HepG2 (cell line): ENCODE results near the gene MRPL38. TPM values are rescaled to one million over a fixed set of nuclear protein-coding genes. Genes with fewer than 3 reads are reported as not detected.

ENCODE experiments used
- FOXK1 ChIP-seq: sonication (generic); formaldehyde crosslinking; IDR thresholded peaks from 2 replicates; pipeline ENCODE4 v1.4.0; 2020; ENCODE audit warnings: low read depth, missing genetic modification reagents, borderline replicate concordance
- KDM1A ChIP-seq: IDR thresholded peaks from 2 replicates; pipeline ENCODE4 v1.6.1; 2016; ENCODE audit warnings: missing compliant biosample characterization
- MIER3 ChIP-seq: IDR thresholded peaks from 2 replicates; pipeline ENCODE4 v1.6.1; 2016; ENCODE audit warnings: missing compliant biosample characterization, borderline replicate concordance
- NCOA2 ChIP-seq: sonication (generic); formaldehyde crosslinking; IDR thresholded peaks from 2 replicates; pipeline ENCODE4 v1.8.0; 2022; ENCODE audit warnings: inconsistent platforms
- NFRKB ChIP-seq: fragments of 450-650 bp; IDR thresholded peaks from 2 replicates; pipeline ENCODE4 v1.6.1; 2017
- SP1 ChIP-seq, 2 experiments: fragments of 450-650 bp in 1 of 2; sonication (generic) in 1 of 2; formaldehyde crosslinking in 1 of 2; IDR thresholded peaks; 2 replicates each; pipeline versions ENCODE4 v1.4.0 to v1.6.1; 2016 to 2020; ENCODE audit warnings: missing genetic modification reagents in 1 of 2
- SRSF9 ChIP-seq: fragments of 200-400 bp; formaldehyde crosslinking; IDR thresholded peaks from 2 replicates; pipeline ENCODE4 v1.6.1; 2018; ENCODE audit warnings: borderline replicate concordance, mild to moderate bottlenecking, low read depth, low read length; ENCODE audit not compliant: insufficient read depth, poor library complexity, severe bottlenecking
- ZIK1 ChIP-seq: sonication (generic); formaldehyde crosslinking; IDR thresholded peaks from 2 replicates; pipeline ENCODE4 v1.5.0; 2020; ENCODE audit warnings: mild to moderate bottlenecking, low read depth, missing genetic modification reagents, borderline replicate concordance
- ZNF235 ChIP-seq: sonication (generic); formaldehyde crosslinking; IDR thresholded peaks from 2 replicates; pipeline ENCODE4 v1.8.1; 2023; ENCODE audit warnings: mild to moderate bottlenecking, missing genetic modification reagents, borderline replicate concordance
- ZNF251 ChIP-seq: sonication (generic); formaldehyde crosslinking; IDR thresholded peaks from 2 replicates; pipeline ENCODE4 v1.9.0; 2021; ENCODE audit warnings: mild to moderate bottlenecking, missing genetic modification reagents
- ZNF790 ChIP-seq: sonication (generic); formaldehyde crosslinking; IDR thresholded peaks from 2 replicates; pipeline ENCODE4 v1.8.0; 2022; ENCODE audit warnings: missing genetic modification reagents, mild to moderate bottlenecking, borderline replicate concordance
- ZNF879 ChIP-seq: sonication (generic); formaldehyde crosslinking; IDR thresholded peaks from 2 replicates; pipeline ENCODE4 v1.8.1; 2023; ENCODE audit warnings: missing genetic modification reagents
- polyA plus RNA-seq, 8 experiments: library from polyadenylated mRNA; depleted of rRNA in 3 of 8; stranded (reverse) in 7 of 8; unstranded in 1 of 8; fragments of >200 nt; fragmentation: Illumina TruSeq in 4 of 8; extraction: Trizol in 4 of 8; gene quantifications; 2 replicates each; pipeline versions ENCODE4 v1.2.1 to v1.2.3, GENCODE V29; 2011 to 2016; ENCODE audit warnings: low read depth in 4 of 8, missing spikeins in 1 of 8, mixed read lengths in 1 of 8; ENCODE audit not compliant: insufficient read depth in 1 of 8
- total RNA-seq, 5 experiments: library from RNA; depleted of rRNA; stranded (reverse); fragments of >200 nt; fragmentation: Illumina TruSeq; extraction: Trizol; gene quantifications; 2 replicates each; pipeline ENCODE4 v1.2.3, GENCODE V29; 2016; ENCODE audit warnings: low read depth in 1 of 5
- TF ChIP-seq, protein P1 (sequence below): sonication (generic); formaldehyde crosslinking; IDR thresholded peaks from 2 replicates; pipeline ENCODE4 v1.4.0; 2020; ENCODE audit warnings: missing genetic modification reagents
- TF ChIP-seq, protein P2 (sequence below): sonication (generic); formaldehyde crosslinking; IDR thresholded peaks from 2 replicates; pipeline ENCODE4 v1.5.1; 2020; ENCODE audit warnings: mild to moderate bottlenecking, missing genetic modification reagents, moderate library complexity
- TF ChIP-seq, protein P3 (sequence below): sonication (generic); formaldehyde crosslinking; IDR thresholded peaks from 2 replicates; pipeline ENCODE4 v1.4.0; 2020; ENCODE audit warnings: missing genetic modification reagents, borderline replicate concordance
- TF ChIP-seq, protein P4 (sequence below): sonication (generic); formaldehyde crosslinking; IDR thresholded peaks from 2 replicates; pipeline ENCODE4 v1.4.0; 2020; ENCODE audit warnings: mild to moderate bottlenecking, missing genetic modification reagents
- TF ChIP-seq, protein P5 (sequence below): sonication (generic); formaldehyde crosslinking; IDR thresholded peaks from 2 replicates; pipeline ENCODE4 v1.4.0; 2020; ENCODE audit warnings: missing genetic modification reagents, mild to moderate bottlenecking, borderline replicate concordance

Gene MRPL38
- total and polyA plus RNA-seq, 2 of the 13 experiments (the other 11 are each of a cell fraction or from before 2014, with no cell fraction given): 83.7 to 125 TPM

DNA sequence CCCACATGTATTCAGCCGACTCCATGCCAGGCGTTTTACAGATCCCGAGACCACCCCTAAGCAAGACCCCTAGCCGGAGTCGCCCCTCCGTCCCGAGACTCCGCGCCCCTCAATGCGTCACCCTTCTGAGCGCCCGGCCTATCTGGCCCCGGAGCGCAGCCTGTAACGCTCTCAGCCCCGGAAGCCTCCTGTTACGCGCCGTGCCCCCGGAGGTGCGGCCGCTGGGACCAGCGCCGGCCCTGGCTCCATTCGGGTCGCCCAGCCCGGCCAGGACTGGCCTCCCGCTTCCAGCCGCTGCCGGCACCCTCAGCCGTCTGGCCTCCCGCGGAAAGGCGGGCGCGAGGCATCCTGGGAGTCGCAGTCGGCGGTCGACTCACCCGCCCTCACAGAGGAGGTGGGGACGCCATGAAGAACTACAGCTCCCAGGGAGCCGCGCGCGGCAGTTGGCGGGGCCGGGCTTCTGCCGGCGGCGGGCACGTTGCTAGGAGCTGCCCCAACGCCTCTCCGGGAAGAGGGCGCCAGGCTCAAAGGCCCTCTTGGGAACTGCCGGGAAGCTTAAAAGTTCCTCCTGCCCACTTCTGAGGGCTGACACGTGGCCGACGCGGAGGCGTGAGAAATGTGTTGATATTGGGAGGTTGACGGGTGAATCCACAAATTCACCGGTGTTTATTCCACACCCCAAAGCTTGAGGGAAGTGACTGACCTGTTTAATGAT, 36.2 kb upstream of the MRPL38 start, which contains the start of gene FBF1 (continued):
- TF ChIP-seq SP1 (IDR thresholded peaks at IDR 0.05): no peak
- peak; percentile 58 for TF ChIP-seq SP1 (CRISPR knock-in tag; IDR thresholded peaks at IDR 0.05)
- no peak for TF ChIP-seq SRSF9
- peak; percentile 86 for TF ChIP-seq FOXK1 (CRISPR knock-in tag)
- TF ChIP-seq, protein P1, sequence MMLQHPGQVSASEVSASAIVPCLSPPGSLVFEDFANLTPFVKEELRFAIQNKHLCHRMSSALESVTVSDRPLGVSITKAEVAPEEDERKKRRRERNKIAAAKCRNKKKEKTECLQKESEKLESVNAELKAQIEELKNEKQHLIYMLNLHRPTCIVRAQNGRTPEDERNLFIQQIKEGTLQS (CRISPR knock-in tag): peak; percentile 49; the same call in 1 of the 2 replicates
- TF ChIP-seq NCOA2: peak; percentile 73
- TF ChIP-seq, protein P2, sequence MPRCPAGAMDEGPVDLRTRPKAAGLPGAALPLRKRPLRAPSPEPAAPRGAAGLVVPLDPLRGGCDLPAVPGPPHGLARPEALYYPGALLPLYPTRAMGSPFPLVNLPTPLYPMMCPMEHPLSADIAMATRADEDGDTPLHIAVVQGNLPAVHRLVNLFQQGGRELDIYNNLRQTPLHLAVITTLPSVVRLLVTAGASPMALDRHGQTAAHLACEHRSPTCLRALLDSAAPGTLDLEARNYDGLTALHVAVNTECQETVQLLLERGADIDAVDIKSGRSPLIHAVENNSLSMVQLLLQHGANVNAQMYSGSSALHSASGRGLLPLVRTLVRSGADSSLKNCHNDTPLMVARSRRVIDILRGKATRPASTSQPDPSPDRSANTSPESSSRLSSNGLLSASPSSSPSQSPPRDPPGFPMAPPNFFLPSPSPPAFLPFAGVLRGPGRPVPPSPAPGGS (CRISPR knock-in tag): peak; percentile 76; the same call in 1 of the 2 replicates
- TF ChIP-seq, protein P3, sequence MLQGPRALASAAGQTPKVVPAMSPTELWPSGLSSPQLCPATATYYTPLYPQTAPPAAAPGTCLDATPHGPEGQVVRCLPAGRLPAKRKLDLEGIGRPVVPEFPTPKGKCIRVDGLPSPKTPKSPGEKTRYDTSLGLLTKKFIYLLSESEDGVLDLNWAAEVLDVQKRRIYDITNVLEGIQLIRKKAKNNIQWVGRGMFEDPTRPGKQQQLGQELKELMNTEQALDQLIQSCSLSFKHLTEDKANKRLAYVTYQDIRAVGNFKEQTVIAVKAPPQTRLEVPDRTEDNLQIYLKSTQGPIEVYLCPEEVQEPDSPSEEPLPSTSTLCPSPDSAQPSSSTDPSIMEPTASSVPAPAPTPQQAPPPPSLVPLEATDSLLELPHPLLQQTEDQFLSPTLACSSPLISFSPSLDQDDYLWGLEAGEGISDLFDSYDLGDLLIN (CRISPR knock-in tag): peak; percentile 90
- no peak for TF ChIP-seq KDM1A (CRISPR knock-in tag)
- TF ChIP-seq ZNF235 (CRISPR knock-in tag): peak; percentile 99
- TF ChIP-seq NFRKB: no peak
- peak; percentile 84; the same call in 1 of the 2 replicates for TF ChIP-seq MIER3 (CRISPR knock-in tag)
- TF ChIP-seq, protein P4, sequence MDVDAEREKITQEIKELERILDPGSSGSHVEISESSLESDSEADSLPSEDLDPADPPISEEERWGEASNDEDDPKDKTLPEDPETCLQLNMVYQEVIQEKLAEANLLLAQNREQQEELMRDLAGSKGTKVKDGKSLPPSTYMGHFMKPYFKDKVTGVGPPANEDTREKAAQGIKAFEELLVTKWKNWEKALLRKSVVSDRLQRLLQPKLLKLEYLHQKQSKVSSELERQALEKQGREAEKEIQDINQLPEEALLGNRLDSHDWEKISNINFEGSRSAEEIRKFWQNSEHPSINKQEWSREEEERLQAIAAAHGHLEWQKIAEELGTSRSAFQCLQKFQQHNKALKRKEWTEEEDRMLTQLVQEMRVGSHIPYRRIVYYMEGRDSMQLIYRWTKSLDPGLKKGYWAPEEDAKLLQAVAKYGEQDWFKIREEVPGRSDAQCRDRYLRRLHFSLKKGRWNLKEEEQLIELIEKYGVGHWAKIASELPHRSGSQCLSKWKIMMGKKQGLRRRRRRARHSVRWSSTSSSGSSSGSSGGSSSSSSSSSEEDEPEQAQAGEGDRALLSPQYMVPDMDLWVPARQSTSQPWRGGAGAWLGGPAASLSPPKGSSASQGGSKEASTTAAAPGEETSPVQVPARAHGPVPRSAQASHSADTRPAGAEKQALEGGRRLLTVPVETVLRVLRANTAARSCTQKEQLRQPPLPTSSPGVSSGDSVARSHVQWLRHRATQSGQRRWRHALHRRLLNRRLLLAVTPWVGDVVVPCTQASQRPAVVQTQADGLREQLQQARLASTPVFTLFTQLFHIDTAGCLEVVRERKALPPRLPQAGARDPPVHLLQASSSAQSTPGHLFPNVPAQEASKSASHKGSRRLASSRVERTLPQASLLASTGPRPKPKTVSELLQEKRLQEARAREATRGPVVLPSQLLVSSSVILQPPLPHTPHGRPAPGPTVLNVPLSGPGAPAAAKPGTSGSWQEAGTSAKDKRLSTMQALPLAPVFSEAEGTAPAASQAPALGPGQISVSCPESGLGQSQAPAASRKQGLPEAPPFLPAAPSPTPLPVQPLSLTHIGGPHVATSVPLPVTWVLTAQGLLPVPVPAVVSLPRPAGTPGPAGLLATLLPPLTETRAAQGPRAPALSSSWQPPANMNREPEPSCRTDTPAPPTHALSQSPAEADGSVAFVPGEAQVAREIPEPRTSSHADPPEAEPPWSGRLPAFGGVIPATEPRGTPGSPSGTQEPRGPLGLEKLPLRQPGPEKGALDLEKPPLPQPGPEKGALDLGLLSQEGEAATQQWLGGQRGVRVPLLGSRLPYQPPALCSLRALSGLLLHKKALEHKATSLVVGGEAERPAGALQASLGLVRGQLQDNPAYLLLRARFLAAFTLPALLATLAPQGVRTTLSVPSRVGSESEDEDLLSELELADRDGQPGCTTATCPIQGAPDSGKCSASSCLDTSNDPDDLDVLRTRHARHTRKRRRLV (CRISPR knock-in tag): peak; percentile 82
- TF ChIP-seq, protein P5, sequence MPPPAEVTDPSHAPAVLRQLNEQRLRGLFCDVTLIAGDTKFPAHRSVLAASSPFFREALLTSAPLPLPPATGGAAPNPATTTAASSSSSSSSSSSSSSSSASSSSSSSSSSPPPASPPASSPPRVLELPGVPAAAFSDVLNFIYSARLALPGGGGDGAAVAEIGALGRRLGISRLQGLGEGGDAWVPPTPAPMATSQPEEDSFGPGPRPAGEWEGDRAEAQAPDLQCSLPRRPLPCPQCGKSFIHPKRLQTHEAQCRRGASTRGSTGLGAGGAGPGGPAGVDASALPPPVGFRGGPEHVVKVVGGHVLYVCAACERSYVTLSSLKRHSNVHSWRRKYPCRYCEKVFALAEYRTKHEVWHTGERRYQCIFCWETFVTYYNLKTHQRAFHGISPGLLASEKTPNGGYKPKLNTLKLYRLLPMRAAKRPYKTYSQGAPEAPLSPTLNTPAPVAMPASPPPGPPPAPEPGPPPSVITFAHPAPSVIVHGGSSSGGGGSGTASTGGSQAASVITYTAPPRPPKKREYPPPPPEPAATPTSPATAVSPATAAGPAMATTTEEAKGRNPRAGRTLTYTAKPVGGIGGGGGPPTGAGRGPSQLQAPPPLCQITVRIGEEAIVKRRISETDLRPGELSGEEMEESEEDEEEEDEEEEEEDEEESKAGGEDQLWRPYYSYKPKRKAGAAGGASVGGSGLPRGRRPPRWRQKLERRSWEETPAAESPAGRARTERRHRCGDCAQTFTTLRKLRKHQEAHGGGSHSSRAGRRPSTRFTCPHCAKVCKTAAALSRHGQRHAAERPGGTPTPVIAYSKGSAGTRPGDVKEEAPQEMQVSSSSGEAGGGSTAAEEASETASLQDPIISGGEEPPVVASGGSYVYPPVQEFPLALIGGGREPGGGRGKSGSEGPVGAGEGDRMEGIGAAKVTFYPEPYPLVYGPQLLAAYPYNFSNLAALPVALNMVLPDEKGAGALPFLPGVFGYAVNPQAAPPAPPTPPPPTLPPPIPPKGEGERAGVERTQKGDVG (CRISPR knock-in tag): no peak
- no peak for TF ChIP-seq ZNF879
- TF ChIP-seq ZNF790 (CRISPR knock-in tag): peak; percentile 78; the same call in 1 of the 2 replicates
- peak; percentile 44 for TF ChIP-seq ZIK1 (CRISPR knock-in tag)
- 0 out of 2 replicates have a peak, but pooled peaks have one; percentile 46 for TF ChIP-seq ZNF251 (CRISPR knock-in tag)
